Activated T-cell treated with anti-CD3 and anti-CD28 coated beads for 24 hours (primary cell): ENCODE data around the gene POLRMT.

Experiments
- DNase-seq: peaks from one replicate; pipeline ENCODE4 v3.0.0-alpha.2; 2020; ENCODE audit warnings: low read depth

The POLRMT gene

DNA sequence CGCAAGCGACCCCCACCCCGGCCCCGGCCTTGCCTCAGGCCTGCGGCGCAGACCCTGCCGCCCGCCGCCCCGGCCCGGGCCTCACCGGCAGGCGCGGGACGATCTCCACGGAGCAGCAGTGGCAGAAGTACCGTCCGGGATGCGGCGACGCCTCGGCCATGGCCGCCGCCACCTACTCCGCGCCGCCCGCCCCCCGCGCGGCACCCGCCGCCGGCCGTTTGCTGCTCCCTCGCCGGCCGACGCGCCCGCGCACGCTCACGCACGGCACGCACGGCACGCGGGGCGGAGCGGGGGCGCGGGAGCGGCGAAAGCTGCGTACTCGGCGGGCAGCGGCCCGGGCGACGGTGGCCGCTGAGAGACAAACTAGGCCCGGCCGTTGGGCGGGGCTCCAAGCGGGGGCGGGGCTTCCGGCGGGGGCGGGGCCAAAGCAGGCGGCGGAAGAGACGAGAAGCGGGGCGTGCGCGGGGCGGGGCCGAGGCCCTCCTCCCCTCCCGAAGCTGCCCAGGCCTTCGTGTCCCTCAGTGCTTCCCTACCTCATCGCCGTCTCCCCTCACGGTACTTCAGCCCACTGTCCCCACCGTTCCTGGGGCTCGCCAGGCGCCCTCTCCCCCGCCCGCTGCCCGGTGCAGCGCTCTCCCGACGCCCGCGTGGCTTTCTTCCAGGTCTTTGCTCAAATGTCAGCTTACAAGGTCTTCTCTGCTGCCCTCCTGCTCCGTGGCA, 29.8 kb upstream of the POLRMT start, which contains the start of gene RNF126:
TSS of gene RNF126 (minus strand) at position 253 of the 720 bp plus-strand sequence. CDS start at position 160, 93 bp downstream.
- peak; percentile 95 for DNase-seq

DNA sequence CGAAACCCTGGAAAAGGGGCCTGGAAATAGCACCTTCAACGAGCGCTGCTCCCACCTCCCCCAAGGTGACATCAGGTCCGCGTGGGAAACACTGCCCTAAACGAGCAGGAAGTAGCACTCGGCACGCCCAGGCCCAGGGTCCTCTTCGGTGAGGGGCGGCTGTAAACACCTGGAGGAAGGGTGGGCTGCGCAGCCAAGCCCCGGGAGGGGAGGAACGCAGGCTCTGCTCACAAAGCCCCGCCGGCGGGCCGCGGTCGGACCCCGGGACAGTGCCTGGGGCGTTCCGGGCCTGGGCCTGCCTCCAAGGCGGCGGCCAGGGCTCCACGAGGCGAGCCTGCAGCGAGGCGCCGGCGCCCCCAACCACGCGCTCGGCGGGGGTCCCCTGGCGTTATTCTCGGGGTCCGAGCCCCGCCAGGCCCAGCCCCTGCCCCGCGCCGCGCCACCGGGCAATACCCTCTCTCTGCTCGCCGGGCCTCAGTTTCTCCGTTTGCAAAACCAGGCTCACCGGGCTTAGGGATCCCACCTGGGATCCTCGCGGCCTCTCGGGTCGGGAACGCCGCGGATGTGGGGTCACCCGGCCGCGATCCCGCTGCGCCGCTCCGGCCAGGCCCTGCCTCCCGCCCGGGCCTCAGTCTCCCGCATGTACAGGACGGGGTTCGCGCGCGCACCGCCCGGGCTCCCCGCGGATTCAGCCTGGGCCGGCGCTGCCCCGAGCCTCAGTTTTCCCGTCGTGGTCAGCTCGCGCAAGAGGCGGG, 29.0 kb upstream of the POLRMT start:
- peak; percentile 64 for DNase-seq

DNA sequence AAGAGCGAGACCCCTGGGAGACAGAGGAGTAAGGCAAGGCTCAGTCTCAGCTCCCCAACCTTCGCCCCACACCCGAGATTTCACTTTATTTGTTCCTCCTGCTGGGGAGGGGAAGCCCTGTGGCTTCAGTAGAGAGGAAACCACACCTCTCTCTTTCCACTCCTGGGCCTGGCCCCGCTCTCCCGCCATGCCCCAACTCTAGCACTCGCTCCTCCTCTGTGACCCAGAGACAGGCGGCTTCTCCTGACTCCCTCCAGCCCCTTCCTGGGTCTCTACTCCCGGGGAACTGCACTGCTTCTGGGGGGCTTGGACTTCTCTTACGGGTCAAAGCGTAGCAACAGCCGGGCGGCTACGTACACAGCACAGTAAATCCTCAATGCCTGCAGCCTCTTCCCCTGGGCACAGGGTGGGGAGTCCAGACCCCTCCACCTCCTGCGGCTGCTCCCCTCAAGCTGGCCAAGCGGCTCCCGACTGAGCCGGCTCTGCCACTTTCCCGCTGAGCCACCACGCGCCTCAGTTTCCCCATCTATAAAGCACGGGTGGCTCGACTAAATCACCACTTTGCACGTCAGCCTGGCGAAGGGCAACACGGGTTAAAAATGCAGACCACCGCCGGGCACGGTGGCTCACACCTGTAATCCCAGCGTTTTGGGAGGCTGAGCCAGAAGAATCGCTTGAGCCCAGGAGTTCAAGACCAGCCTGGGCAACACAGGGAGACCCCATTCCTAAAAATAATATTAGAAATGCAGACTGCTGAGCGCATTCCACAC, 28.3 kb upstream of the POLRMT start:
- DNase-seq: peak; percentile 55

DNA sequence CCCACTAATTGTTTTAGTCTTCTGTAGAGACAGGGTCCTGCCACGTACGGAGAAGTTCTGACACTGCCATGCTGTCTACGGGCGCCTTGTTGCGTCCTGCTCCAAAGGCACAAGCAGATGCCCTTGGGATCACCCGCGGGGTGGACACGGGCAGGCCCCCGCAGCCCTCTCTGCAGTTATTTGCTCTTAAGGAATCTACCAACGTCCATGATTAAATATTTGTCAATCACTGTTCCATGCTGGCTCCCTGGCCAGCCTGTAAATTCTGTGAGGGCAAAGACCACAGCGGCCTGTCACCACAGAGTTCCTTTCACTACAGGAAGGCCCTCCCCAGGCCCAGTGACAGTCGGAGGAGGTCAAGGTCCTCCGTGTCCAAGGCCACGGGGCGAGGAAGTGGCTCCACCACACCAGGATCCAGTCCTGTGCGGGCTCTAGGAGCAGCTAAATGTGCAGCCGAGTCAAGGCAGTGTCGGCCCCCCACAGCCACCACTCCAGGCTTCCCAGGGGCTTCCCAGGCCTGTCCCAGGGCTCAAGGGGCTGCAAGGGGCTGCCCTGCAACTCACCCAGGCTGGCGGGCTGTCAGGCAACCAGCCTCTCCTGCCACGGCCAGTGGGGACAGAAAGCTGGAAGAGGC, 27.6 kb upstream of the POLRMT start:
- no peak for DNase-seq

DNA sequence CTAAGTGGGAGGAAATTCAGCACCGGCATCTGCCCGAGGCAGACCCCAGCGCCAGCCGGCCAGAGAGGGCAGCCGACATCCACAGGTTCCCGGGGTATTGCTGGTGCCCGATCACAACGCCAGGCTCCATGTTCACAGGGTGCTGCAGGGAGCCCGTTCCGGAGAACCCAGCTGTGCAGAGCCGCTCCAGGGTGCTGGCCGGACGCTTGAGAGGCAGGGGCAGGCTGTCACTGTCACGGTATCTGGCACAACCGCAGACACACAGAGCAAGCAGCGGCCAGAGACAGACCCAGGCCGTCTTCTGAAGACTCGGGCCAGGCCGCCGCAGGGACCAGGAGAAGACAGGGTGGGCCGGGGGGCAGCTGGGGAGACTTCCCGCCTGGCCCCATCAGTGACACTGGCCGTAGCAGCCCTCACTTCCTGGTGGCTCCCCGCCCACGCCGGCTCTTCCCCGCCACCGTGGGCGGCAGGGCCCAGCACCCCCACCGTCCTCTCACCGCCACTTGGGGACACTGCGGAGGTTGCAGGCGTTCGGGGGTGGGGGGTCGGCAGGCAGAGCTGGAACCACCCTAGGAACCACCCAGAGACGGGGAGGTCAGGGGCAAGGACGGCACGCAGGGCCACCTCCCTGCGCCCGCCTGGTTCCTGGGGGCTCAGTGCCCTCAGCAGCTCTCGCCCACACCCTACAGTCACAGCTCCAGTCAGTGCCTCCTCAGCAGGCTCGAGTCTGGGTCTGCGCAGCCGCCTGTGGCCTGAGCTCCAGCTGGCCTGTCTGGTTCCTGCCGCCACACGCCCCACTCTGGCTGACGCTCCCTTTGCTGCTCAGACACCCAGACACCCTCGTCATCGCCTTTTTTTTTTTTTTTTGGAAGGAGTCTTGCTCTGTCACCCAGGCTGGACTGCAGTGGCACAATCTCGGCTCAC, 25.8 kb upstream of the POLRMT start:
- DNase-seq: no peak

DNA sequence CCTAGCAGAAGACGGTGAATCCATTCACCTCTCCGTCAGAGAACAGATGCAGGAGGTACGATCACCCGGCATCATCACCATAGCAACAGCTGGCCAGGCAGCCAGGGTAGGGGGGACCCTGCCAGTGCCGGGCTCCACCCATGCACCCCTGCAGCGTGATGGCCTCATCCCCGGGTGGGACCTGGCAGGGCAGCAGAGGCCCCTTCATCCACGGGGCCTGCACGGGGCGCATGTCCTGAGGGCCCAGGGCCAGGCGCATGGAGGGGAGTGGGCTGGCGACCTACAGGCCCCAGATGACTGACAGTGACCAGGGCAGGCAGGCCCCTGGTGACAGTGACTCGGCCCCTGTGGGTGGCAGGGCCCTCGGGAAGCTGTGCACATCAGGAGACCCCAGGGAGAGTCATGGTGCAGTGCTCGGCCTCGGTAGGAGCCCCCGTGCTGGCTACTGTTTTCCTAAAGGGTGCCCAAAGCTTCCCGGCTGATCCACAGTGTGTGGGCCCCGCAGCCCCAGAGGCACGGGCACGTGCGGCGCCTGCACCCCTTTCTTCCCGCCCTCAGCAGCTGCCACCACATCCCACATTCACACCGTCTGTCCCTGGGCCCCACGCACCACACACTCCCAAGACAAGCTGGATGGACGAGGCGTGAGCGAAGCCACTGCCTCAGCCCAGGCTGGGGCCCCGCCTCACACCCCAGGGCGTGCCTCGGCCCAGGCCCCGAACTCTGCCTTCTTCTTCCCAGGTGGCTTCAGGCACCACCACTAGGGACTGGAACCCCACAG, 24.9 kb upstream of the POLRMT start:
- no peak for DNase-seq

DNA sequence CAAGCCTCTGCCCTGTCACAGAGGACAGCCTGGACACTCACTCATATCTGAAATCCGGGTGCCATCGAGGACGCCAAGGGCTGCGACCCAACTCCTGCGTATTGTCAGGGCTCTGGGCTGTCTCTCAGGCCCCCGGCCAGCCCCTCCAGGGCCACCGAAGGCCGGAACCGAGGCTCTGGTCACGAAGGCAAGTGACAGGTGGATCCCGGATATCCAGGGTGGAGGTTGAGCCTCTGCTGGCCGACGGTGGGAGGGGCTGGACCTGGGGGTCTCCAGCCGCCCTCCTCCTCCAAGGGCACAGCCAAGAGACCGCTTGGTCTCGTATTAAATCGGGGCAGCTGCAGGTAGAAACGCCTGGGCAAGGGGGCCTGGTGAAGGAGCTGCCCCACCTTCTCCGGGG, 24.3 kb upstream of the POLRMT start:
- no peak for DNase-seq

DNA sequence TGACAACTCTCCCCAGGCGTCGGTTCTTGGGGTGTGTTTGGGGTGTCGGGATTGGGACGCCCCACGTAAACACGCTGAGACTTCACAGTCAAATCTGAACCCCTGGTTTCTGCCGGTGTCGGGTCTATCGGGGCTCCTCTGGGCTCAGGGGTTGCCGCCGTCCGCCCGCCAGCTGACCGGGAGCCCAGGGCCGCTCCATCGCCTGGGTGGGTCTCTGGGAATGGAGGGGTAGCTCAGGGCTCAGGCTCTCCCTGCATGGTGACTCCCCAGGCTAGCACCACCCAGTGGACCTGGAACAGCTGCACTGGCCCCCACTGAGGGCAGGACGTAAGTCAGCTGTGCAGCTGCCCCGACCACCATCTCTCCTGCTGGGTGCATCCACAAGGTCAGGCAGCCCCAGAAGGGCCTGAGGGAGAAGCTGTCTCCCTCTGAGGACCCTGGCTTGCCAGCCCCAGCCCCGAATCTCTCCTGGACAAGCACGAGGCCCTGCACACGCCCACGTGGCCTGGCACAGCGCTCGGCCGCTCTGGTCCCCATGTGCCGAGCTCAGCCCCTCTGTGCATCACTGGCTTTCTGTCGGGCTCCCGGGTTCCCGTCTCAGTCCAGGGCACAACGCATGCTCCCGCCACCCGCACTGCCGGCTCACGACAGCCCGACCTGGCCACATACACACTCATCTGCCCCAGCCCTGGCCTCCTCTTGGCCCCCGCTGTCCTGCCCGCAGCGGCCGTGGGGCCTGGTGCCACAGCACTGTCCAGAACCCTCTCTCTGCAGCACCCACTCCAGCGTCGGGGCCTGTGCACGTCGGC, 23.6 kb upstream of the POLRMT start:
- no peak for DNase-seq

DNA sequence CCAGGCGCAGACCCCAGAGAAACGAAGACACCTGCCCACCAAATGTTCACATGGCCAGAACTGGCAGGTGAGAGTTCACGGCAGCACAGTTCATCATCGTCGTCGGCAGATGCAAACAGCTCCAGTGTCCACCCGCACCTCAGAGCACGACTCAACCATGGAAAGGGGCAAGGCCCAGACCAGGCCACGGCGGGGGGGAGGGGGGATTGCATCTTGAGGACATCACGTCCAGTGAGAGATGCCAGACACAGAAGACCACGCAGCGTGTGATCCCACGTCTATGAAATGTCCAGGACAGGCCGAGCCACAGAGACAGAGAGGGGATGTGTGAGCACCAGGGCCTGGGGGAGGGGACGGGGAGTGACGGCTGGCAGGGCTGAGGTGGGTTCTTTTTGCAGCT, 22.4 kb upstream of the POLRMT start:
- no peak for DNase-seq

DNA sequence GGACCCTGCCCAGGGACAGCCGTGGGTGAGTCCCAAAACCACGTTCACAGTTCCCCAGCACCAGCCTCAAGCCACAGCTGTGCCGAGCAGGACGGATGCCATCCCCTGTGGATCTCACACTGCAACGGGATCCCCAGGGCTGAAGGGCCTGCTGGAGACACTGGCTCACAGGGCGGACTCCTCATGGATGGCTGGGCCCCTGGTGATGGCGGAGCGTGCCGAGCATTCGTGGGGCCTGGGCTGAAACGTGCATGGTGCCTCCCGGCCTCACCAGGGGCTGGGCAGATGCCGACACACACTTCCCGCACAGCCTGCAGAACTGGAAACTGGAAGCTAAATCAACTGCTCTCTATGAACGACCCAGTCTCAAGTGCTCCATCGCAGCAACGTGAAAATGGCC, 20.1 kb upstream of the POLRMT start:
- no peak for DNase-seq

DNA sequence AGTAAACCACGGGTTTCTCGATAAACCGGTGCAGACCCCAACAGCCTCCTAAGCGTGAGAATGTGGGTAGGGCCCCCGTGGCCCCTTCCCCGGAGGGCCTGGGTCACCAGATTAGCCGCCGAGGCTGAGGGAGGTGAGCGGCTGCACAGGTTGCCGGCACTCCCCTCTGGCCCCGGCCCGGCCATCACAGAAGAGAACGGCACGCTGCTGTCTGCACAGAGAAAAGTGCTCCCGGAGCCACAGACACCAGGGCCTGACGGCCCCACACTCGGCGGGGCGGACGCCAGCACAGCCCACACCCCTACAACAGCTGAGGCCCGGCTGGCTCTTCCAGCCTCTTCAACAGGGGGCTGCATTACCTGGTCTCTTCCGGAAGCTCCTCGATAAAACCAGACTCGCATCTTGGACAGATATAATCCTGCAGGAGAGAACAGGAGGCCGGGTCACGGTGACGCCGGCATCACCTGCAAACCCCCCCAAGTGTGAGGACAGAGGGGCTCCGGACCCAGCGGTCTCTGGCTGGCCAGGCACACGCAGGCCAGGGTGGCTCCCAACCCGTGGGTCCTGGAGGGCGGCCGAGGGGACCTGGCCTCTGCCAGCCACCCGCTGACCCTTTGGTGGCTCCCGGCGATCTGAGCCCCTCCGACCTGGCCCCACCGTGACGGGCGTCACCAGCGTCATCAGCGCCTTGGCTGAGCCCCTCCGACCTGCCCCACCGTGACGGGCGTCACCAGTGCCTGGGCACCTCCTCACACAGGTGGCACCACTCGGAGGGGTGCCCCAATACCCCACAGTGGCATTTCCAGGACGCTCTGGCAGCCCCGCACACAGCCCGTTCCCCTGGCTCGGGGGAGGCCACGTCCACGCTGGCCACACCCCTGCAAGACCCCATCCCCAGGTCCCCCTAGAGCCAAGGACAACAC, 19.4 kb upstream of the POLRMT start:
- no peak for DNase-seq

DNA sequence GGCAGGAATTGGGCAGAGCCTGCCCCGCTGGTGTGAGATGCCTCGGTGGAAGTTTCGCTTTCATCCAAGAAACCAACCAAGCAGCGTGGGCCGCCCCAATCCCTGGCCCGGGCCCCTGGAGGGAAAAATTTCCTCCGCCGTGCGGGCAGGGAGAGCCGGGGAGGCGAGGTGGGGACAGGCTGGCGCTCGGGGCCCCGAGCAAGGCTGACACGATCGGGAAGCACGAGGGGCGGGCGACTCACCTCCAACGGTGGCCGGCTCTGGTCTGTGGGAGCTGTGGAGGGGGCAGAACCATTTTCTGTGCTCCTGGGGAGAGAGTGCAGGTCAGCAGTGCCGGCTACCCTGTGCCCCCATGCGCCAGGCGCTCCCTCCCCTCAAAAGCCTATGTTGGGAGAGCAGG, 18.7 kb upstream of the POLRMT start:
- DNase-seq: no peak

DNA sequence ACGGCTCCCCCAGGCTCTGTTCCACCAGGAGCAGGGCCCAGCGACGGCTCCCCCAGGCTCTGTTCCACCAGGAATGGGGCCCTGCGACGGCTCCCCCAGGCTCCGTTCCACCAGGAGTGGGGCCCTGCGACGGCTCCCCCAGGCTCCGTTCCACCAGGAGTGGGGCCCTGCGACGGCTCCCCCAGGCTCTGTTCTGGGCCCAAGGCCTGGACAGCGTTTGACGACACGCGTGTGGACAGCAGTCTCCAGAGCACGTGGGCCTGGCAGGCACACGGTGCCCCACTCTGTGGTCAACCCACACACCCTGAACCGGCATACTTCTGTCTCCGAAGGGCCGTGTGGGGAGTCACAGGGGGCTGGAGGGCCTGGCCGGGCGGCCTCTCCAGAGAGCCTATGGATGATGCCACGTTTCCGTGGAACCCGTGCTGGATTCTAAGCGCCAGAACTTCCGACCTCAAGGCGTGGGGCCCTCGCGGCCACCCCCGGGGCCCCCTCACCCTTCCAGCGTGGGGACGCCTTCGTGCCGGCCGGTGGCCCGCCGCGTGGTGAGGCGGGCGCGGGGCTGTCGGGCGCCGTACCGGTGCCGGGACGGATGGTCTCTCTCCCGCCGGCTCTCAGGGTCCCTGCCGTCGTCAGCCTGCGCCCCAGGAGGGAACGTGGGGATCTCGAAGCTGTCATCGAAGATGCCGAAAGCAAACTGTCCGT, 17.9 kb upstream of the POLRMT start:
- DNase-seq: no peak

DNA sequence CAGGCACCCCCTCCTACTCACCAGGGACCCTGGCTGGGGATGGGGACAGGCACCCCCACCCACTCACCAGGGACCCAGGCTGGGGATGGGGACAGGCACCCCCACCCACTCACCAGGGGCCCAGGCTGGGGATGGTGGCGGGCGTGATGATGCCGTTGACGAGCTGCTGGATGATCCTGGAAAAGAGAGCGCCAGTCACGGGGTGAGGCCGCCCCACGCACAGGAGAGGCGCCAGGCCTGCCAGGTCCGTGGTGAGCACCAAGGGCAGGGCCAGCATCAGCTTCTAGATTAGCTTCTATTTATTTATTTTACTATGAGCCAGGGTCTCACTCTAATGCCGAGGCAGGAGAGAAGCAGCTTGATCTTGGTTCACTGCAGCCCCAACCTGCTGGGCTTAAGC, 16.8 kb upstream of the POLRMT start:
- DNase-seq: no peak

DNA sequence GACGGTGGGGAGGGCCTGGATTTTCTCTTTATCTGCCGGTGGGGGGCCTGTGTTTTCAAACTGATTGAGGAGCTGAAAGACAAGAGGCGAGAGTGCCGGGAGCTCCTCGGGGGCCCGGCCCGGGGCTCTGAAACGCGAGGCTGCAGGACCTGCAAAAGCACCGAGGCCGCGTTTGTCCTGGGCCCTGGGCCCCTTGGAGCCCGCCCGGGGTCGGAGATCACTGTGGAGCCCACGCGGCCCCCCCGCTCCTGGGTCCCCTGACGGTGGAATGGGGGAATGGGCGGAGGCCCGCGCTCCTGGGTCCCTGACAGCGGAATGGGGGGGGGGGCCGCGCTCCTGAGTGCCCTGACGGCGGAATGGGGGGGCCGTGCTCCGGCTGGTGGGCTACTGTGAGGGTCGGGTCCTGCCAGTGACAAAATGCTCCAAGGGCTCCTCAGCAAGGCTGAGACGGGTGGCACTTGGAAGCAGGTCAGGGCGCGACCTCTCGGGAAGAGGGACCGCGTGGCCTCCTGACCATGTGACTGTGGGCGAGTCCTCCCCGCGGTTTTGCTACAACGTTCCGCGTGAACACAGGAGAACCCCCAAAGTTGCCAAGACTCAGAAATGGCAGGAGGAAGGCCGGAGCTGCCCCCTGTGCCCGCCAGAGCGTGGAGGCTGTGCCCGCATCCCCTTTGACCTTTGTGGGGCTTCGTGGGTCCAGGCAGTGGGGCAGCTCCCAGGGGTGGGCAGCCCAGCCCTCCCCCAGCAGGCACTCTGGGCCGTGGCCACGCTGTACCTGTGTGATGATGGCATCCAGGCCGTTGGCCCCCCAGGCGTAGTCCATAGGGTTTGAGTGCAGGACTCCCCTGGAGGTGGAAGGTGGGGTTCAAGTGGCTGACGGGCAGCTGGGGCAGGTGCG, 15.8 kb upstream of the POLRMT start:
- DNase-seq: no peak

DNA sequence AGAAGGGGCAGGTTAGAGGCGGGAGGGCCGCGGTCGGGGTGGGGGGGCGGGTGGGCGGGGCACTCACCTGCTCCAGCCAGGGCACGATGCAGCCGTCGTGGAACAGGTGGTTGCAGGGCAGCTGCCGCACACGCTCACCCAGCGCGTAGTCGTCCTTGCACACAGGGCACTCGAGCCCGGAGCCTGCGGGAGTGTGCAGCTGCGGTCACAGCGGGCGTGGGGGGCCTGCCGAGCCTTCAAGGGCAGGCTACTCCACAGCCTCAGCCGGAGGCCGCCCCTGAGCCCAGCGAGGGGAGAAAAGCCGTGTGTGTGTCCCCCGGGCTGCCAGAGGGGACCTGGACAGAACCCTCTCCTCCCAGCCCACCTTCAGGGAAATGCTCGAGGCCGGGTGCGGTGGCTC, 15.0 kb upstream of the POLRMT start:
- no peak for DNase-seq
